Neural progenitor cell (in vitro differentiated cells): ENCODE measurements around the gene MITF.

Source experiments
- CTCF ChIP-seq: fragments of 200-600 bp; sonication (generic); IDR thresholded peaks from 2 replicates; pipeline ENCODE4 v1.5.1; 2017; ENCODE audit warnings: antibody characterized with exemption, mild to moderate bottlenecking
- EZH2 ChIP-seq: fragments of 200-600 bp; sonication (generic); IDR thresholded peaks from 2 replicates; pipeline ENCODE4 v1.6.1; 2017; ENCODE audit warnings: antibody characterized with exemption, mild to moderate bottlenecking, moderate library complexity

GRCh38 chr3:69776920-69777581 lies 37.8 kb downstream of the MITF start:
- TF ChIP-seq EZH2 (no peak), CTCF (no peak)
